Measurements from ENCODE around the gene ZGPAT. TPM values are rescaled to one million over a fixed set of nuclear protein-coding genes. Genes with fewer than 3 reads are reported as not detected.

The ZGPAT gene
- total and polyA plus RNA-seq, 2 of the 8 experiments (the other 6 are each of a cell fraction or from before 2014, with no cell fraction given) = 14.5 to 21.4 TPM

DNA sequence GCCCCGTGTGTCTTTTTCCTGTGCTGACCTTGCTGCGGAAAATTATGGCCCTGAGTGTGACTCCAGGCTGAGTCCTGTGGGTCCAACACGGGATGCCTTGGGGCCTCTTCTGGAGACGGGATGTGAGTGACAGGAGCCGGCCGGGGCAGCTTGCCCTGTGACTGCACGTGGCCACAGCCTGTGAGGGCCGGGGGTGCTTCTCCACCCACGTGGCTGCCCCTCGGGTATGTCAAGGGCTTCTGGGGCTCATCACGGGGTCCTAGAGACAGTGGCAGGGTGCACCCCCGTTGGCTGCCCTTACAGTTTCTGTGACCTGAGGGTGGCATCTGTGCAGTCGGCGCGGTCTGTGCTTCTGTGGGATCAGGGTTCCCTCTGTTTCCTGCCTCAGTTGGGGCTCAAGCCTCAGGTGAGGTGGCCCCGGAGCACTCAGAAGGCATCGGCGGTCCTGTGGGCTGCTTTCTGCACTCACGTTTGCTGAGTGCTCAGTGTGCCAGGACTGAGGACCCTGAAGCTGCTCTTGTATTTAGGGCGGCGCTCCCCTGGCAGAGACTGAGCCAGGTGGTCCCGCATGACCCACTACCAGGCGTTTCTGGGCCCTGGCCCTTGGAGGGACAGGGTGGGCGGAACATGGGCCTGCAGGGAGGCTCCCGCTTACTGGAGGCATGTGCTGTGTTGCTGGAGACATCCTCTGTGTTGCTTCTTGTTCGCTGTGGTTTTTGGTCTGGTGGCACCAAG, 44.3 kb upstream of the ZGPAT start:
- no peaks in the 10 kb centered on the region for H3K9me3 ChIP-seq (ENCODE audit: insufficient read depth in 2 of 2, low read depth in 1 of 2, low read length in 1 of 2)
- H2BK120ac ChIP-seq (replicated peaks; ENCODE audit: low read depth, low read length) = no peak overlapping the region
- no peaks in the 10 kb centered on the region; the same call in 1 of the 2 replicates for H3K79me1 ChIP-seq (ENCODE audit: low read depth, low read length)
- 93% methylated on average over 23 of the region's 26 CpGs; no CpG with 5 or more reads in 1 of the 2 experiments for WGBS, 2 experiments (ENCODE audit: extremely low coverage in 1 of 2, insufficient coverage in 1 of 2, insufficient read length in 1 of 2, insufficient replicate concordance in 2 of 2, low coverage in 1 of 2, low lambda C conversion rate in 2 of 2, missing lambda C conversion rate in 1 of 2)
- H3K27me3 ChIP-seq (replicated peaks in 1 of 4; ENCODE audit: control insufficient read depth in 3 of 4, extremely low read depth in 1 of 4, insufficient read depth in 3 of 4, low read length in 3 of 4) = no peaks in the 10 kb centered on the region
- no peak overlapping the region for H4K8ac ChIP-seq (ENCODE audit: extremely low read depth, insufficient read depth, low read length)
- H3K4ac ChIP-seq (replicated peaks; ENCODE audit: insufficient read length, low read depth, low read length) = no peak overlapping the region
- peaks cover 0 to 9% of the 10 kb centered on the region in 2 experiments; a peak in 1 of 4 replicates for H3K79me2 ChIP-seq (ENCODE audit: control insufficient read depth in 1 of 2, insufficient read depth in 2 of 2, low read length in 2 of 2)
- no peak overlapping the region for H2BK20ac ChIP-seq (ENCODE audit: low read length)
- no peak overlapping the region for H2BK12ac ChIP-seq (ENCODE audit: low read depth, low read length)
- H4K20me1 ChIP-seq (replicated peaks in 1 of 2; ENCODE audit: control insufficient read depth in 1 of 2, insufficient read depth in 2 of 2, low read length in 2 of 2) = peaks cover 5 to 10% of the 10 kb centered on the region in 2 experiments
- CTCF ChIA-PET (ENCODE audit: partially characterized antibody) = no interaction called here
- no peak overlapping the region for H3K18ac ChIP-seq (ENCODE audit: extremely low read depth, low read length)
- no peak overlapping the region for H3K14ac ChIP-seq (ENCODE audit: insufficient read length)
- no peak overlapping the region for H3K56ac ChIP-seq (replicated peaks; ENCODE audit: insufficient read length, low read depth, low read length)
- no peak overlapping the region for H4K91ac ChIP-seq (replicated peaks; ENCODE audit: insufficient read length, low read length)
- no peak overlapping the region for H3K23ac ChIP-seq (ENCODE audit: insufficient read length)
- H3K4me3 ChIP-seq (ENCODE audit: extremely low read depth in 1 of 4, insufficient read depth in 2 of 4, low read depth in 3 of 4, low read length in 4 of 4) = no peak overlapping the region
- peaks cover 0 to 5% (median 4%) of the 10 kb centered on the region in 4 experiments; a peak in 5 of 7 replicates for H3K4me1 ChIP-seq (replicated peaks in 1 of 4; ENCODE audit: control insufficient read depth in 3 of 4, insufficient read depth in 4 of 4, low read length in 3 of 4)
- peaks cover 7% of the 10 kb centered on the region for H3K23me2 ChIP-seq (ENCODE audit: low read depth, low read length)
- H3K4me2 ChIP-seq (ENCODE audit: insufficient read depth in 1 of 2, low read depth in 2 of 2, low read length in 2 of 2) = no peak overlapping the region
- H2BK15ac ChIP-seq (ENCODE audit: low read length) = no peak overlapping the region
- FAIRE-seq (no peak), DNase-seq (ENCODE audit: low read depth in 1 of 2, low spot score in 2 of 2) (no peak)
- H2AK5ac ChIP-seq (ENCODE audit: low read depth, low read length) = no peak overlapping the region
- POLR2A ChIA-PET (ENCODE audit: partially characterized antibody) = no interaction called here
- H3K36me3 ChIP-seq (ENCODE audit: control insufficient read depth in 2 of 4, insufficient read depth in 4 of 4, low read length in 3 of 4) = peaks cover 0 to 29% (median 17%) of the 10 kb centered on the region in 4 experiments; a peak in 6 of 8 replicates
- no peak overlapping the region for H3K27ac ChIP-seq (ENCODE audit: low read depth, low read length)
- no peak overlapping the region for H4K5ac ChIP-seq (ENCODE audit: insufficient read length, low read depth, low read length)
- no peak overlapping the region for H3K9ac ChIP-seq (replicated peaks in 1 of 4; ENCODE audit: extremely low read depth in 1 of 4, low read depth in 3 of 4, low read length in 3 of 4)
- H2BK5ac ChIP-seq (ENCODE audit: low read depth, low read length) = no peak overlapping the region
- H2AFZ ChIP-seq (ENCODE audit: low read length) = no peak overlapping the region
- no peak for TF ChIP-seq RXRA (IDR thresholded peaks at IDR 0.05; ENCODE audit: insufficient read depth, low read depth, low read length)
- TF ChIP-seq SIRT6 (IDR thresholded peaks at IDR 0.05; ENCODE audit: low read length) = no peak
- TF ChIP-seq RFX5 (IDR thresholded peaks at IDR 0.05; ENCODE audit: borderline replicate concordance, low read depth, low read length) = no peak
- no peak for TF ChIP-seq NANOG (IDR thresholded peaks at IDR 0.05; ENCODE audit: insufficient read depth, low read depth, low read length, poor library complexity, severe bottlenecking)
- TF ChIP-seq EGR1 (IDR thresholded peaks at IDR 0.05; ENCODE audit: borderline replicate concordance, low read depth, low read length) = no peak

All from H1 (cell line).